ENCODE measurements around the gene SKA2. TPM values are rescaled to one million over a fixed set of nuclear protein-coding genes. Genes with fewer than 3 reads are reported as not detected.

The SKA2 gene
- total RNA-seq, 4 donors from 2014 or later = 41.2 to 65.3 (median 46.8) TPM

- WGBS, 2 donors = 93% methylated on average over 9 of the region's 9 CpGs
- no peak overlapping the region for H3K4me3 ChIP-seq (replicated peaks in 1 of 3)
- no peak for DNase-seq
- no peaks in the 10 kb centered on the region for H3K4me1 ChIP-seq
- intact Hi-C loops (cut with DNase I) = no loop called here
- no peak overlapping the region for H3K27ac ChIP-seq
- H3K9me3 ChIP-seq = no peaks in the 10 kb centered on the region
- H3K36me3 ChIP-seq = peaks cover 0 to 4% of the 10 kb centered on the region in 2 donors
- H3K27me3 ChIP-seq = no peaks in the 10 kb centered on the region
- no peak for TF ChIP-seq POLR2A (IDR thresholded peaks at IDR 0.05)
- no peak for TF ChIP-seq CTCF (IDR thresholded peaks at IDR 0.05)
Measured at GRCh38 chr17:59115474-59115873, 39.5 kb downstream of the SKA2 start.

GRCh38 chr17:59111539-59111938 is 43.4 kb downstream of the SKA2 start:
- Histone ChIP-seq H3K27me3 (no peaks in the 10 kb centered on the region), H3K9me3 (no peaks in the 10 kb centered on the region), H3K36me3 (no peaks in the 10 kb centered on the region), H3K4me3 (replicated peaks in 1 of 3) (no peak overlapping the region), H3K4me1 (peaks cover 3 to 6% of the 10 kb centered on the region in 2 donors), H3K27ac (no peak overlapping the region)
- DNase-seq = no peak
- TF ChIP-seq POLR2A (IDR thresholded peaks at IDR 0.05) (no peak), CTCF (IDR thresholded peaks at IDR 0.05) (no peak)
- intact Hi-C loops (cut with DNase I) = no loop called here
- WGBS, 2 donors = 91 to 92% methylated on average over 3 of the region's 3 CpGs

GRCh38 chr17:59110973-59111372 is 44.0 kb downstream of the SKA2 start:
- Histone ChIP-seq H3K4me1 (peaks cover 3 to 6% of the 10 kb centered on the region in 2 donors), H3K27me3 (no peaks in the 10 kb centered on the region), H3K9me3 (no peaks in the 10 kb centered on the region), H3K36me3 (no peaks in the 10 kb centered on the region), H3K27ac (no peak overlapping the region), H3K4me3 (replicated peaks in 1 of 3) (no peak overlapping the region)
- intact Hi-C loops (cut with DNase I) = no loop called here
- no peak for DNase-seq
- no peak for TF ChIP-seq POLR2A (IDR thresholded peaks at IDR 0.05)
- no peak for TF ChIP-seq CTCF (IDR thresholded peaks at IDR 0.05)

GRCh38 chr17:59108400-59109102 is 46.4 kb downstream of the SKA2 start:
- DNase-seq = no peak
- 80 to 90% methylated on average over 7 of the region's 7 CpGs for WGBS, 2 donors
- intact Hi-C loops (cut with DNase I) = loop anchor here (10.0 kb wide), 1 partner anchor 46 kb away; the partner anchor contains the start of genes PRR11 and SKA2

More at GRCh38 chr17:59108400-59109102, 46.4 kb downstream of the SKA2 start:
- no peaks in the 10 kb centered on the region for H3K36me3 ChIP-seq
- H3K9me3 ChIP-seq = no peaks in the 10 kb centered on the region
- H3K4me3 ChIP-seq (replicated peaks in 1 of 3) = no peak overlapping the region
- H3K27ac ChIP-seq = no peak overlapping the region
- H3K4me1 ChIP-seq = peaks cover 10 to 16% of the 10 kb centered on the region in 2 donors
- no peak for TF ChIP-seq POLR2A (IDR thresholded peaks at IDR 0.05)
- TF ChIP-seq CTCF (IDR thresholded peaks at IDR 0.05) = no peak
- no peaks in the 10 kb centered on the region for H3K27me3 ChIP-seq
